Sigmoid colon (tissue), 4 donors: ENCODE results near the gene ADCK2.
"Not testable (repeated sequence)": the region's sequence is repeated elsewhere in the genome, so short reads cannot be mapped to it uniquely, and the experiment has no call there.

Experiments used
- EP300 ChIP-seq, 4 donors: sonication (generic); formaldehyde crosslinking; IDR thresholded peaks; one replicate each; pipeline ENCODE4 v1.6.1; 2017; ENCODE audit warnings: antibody characterized with exemption in 4 of 4
- TF ChIP-seq, protein P1 (sequence below), 4 experiments: fragments of 450-650 bp in 3 of 4; fragments of 200-600 bp in 1 of 4; IDR thresholded peaks; one replicate each; pipeline ENCODE4 v1.5.1; 2016 to 2019; ENCODE audit warnings: antibody characterized with exemption in 4 of 4, mild to moderate bottlenecking in 3 of 4, moderate library complexity in 2 of 4

DNA sequence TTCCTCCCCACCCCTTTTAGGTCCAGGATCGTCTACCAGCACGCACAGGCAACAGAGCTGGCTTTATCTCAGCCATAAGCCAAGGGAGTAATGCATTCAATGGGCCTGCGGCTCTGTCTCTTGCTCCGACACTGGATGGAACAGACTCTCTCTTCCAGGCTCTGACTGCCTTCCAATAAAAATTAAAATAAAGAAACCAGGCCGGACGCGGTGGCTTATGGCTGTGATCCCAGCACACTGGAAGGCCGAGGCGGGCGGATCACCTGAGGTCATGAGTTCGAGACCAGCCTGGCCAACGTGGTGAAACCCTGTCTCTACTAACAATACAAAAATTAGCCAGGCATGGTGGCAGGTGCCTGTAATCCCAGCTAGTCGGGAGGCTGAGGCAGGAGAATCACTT is 28.0 kb upstream of the ADCK2 start:
- TF ChIP-seq, protein P1, sequence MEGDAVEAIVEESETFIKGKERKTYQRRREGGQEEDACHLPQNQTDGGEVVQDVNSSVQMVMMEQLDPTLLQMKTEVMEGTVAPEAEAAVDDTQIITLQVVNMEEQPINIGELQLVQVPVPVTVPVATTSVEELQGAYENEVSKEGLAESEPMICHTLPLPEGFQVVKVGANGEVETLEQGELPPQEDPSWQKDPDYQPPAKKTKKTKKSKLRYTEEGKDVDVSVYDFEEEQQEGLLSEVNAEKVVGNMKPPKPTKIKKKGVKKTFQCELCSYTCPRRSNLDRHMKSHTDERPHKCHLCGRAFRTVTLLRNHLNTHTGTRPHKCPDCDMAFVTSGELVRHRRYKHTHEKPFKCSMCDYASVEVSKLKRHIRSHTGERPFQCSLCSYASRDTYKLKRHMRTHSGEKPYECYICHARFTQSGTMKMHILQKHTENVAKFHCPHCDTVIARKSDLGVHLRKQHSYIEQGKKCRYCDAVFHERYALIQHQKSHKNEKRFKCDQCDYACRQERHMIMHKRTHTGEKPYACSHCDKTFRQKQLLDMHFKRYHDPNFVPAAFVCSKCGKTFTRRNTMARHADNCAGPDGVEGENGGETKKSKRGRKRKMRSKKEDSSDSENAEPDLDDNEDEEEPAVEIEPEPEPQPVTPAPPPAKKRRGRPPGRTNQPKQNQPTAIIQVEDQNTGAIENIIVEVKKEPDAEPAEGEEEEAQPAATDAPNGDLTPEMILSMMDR (IDR thresholded peaks at IDR 0.05): not testable (repeated sequence)
- not testable (repeated sequence) for TF ChIP-seq EP300 (IDR thresholded peaks at IDR 0.05)
